ENCODE data around the gene TP53BP1. TPM values are rescaled to one million over a fixed set of nuclear protein-coding genes. Genes with fewer than 3 reads are reported as not detected.
A peak's percentile ranks its signal among the peaks of the same experiment; 100 is the strongest.

Gene TP53BP1
- total RNA-seq, 4 donors from 2014 or later = 37.6 to 47.4 (median 42.4) TPM

- no peak overlapping the region for H3K4me3 ChIP-seq
- H3K36me3 ChIP-seq = peaks cover 0 to 89% (median 8%) of the 10 kb centered on the region in 3 donors
- no peak overlapping the region for H3K27ac ChIP-seq
- H3K9me3 ChIP-seq = no peaks in the 10 kb centered on the region
- no peaks in the 10 kb centered on the region for H3K27me3 ChIP-seq
- TF ChIP-seq EP300 (IDR thresholded peaks at IDR 0.05) (no peak), POLR2A (IDR thresholded peaks at IDR 0.05) (no peak)
- TF ChIP-seq, protein P1, sequence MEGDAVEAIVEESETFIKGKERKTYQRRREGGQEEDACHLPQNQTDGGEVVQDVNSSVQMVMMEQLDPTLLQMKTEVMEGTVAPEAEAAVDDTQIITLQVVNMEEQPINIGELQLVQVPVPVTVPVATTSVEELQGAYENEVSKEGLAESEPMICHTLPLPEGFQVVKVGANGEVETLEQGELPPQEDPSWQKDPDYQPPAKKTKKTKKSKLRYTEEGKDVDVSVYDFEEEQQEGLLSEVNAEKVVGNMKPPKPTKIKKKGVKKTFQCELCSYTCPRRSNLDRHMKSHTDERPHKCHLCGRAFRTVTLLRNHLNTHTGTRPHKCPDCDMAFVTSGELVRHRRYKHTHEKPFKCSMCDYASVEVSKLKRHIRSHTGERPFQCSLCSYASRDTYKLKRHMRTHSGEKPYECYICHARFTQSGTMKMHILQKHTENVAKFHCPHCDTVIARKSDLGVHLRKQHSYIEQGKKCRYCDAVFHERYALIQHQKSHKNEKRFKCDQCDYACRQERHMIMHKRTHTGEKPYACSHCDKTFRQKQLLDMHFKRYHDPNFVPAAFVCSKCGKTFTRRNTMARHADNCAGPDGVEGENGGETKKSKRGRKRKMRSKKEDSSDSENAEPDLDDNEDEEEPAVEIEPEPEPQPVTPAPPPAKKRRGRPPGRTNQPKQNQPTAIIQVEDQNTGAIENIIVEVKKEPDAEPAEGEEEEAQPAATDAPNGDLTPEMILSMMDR (IDR thresholded peaks at IDR 0.05) = no peak
- H3K4me1 ChIP-seq = no peaks in the 10 kb centered on the region
- no peak for DNase-seq (ENCODE audit: low spot score in 2 of 2)
- WGBS, 2 donors = 67 to 74% methylated on average over 2 of the region's 2 CpGs
Measured at GRCh38 chr15:43383070-43383469, 109.9 kb downstream of the TP53BP1 start.

DNA sequence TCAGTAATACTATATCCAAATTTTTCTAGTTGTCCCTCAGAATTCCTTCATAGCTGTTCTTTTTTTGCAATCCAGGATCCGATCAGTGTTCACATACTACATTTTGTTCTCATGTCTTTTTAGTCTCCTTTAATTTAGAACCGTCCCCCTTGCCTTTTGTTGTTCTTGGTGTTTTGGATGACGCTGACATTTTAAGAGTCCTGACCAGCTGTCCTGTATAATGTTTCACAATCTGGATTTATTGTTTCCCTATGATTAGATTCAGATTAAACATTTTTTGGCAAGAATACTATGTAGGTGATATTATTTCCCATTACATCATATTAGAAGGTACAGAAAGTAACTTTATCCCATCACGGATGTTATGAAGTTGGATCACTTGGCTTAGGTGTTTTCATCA is 110.6 kb downstream of the TP53BP1 start:
- Histone ChIP-seq H3K4me3 (no peak overlapping the region), H3K27ac (no peak overlapping the region), H3K4me1 (no peaks in the 10 kb centered on the region), H3K36me3 (peaks cover 0 to 89% (median 8%) of the 10 kb centered on the region in 3 donors), H3K9me3 (no peaks in the 10 kb centered on the region), H3K27me3 (no peaks in the 10 kb centered on the region)
- TF ChIP-seq, protein P1 (IDR thresholded peaks at IDR 0.05) = no peak
- TF ChIP-seq POLR2A (IDR thresholded peaks at IDR 0.05) = no peak
- TF ChIP-seq EP300 (IDR thresholded peaks at IDR 0.05) = no peak
- WGBS, 2 donors = 92 to 94% methylated on average over 4 of the region's 4 CpGs
- no peak for DNase-seq (ENCODE audit: low spot score in 2 of 2)

- no peak for DNase-seq (ENCODE audit: low spot score in 2 of 2)
- H3K9me3 ChIP-seq = no peaks in the 10 kb centered on the region
- H3K4me1 ChIP-seq = no peaks in the 10 kb centered on the region
- H3K27ac ChIP-seq = no peak overlapping the region
- H3K27me3 ChIP-seq = no peaks in the 10 kb centered on the region
- peaks cover 0 to 60% (median 8%) of the 10 kb centered on the region in 3 donors for H3K36me3 ChIP-seq
- TF ChIP-seq EP300 (IDR thresholded peaks at IDR 0.05) = no peak
- TF ChIP-seq POLR2A (IDR thresholded peaks at IDR 0.05) = no peak
- TF ChIP-seq, protein P1 (IDR thresholded peaks at IDR 0.05) = no peak
- H3K4me3 ChIP-seq = no peak overlapping the region
Measured at GRCh38 chr15:43378601-43379000, 114.4 kb downstream of the TP53BP1 start.

- Histone ChIP-seq H3K4me1 (peaks cover 0 to 17% (median 9%) of the 10 kb centered on the region in 4 donors), H3K9me3 (no peaks in the 10 kb centered on the region), H3K4me3 (no peak overlapping the region), H3K36me3 (peaks cover 0 to 38% (median 0%) of the 10 kb centered on the region in 3 donors), H3K27ac (no peak overlapping the region), H3K27me3 (no peaks in the 10 kb centered on the region)
- DNase-seq (ENCODE audit: low spot score in 2 of 2) = no peak
- TF ChIP-seq POLR2A (IDR thresholded peaks at IDR 0.05) = no peak
- TF ChIP-seq, protein P1 (IDR thresholded peaks at IDR 0.05) = peak in 4 of 5 experiments; percentile 42 to 61 (median 52)
- 73 to 82% methylated on average over 13 of the region's 13 CpGs for WGBS, 2 donors
Measured at GRCh38 chr15:43376017-43376705, 116.8 kb downstream of the TP53BP1 start.
